ENCODE results near the gene FXR2.
"Not testable (repeated sequence)": the region's sequence is repeated elsewhere in the genome, so short reads cannot be mapped to it uniquely, and the experiment has no call there.

Gene FXR2

DNA sequence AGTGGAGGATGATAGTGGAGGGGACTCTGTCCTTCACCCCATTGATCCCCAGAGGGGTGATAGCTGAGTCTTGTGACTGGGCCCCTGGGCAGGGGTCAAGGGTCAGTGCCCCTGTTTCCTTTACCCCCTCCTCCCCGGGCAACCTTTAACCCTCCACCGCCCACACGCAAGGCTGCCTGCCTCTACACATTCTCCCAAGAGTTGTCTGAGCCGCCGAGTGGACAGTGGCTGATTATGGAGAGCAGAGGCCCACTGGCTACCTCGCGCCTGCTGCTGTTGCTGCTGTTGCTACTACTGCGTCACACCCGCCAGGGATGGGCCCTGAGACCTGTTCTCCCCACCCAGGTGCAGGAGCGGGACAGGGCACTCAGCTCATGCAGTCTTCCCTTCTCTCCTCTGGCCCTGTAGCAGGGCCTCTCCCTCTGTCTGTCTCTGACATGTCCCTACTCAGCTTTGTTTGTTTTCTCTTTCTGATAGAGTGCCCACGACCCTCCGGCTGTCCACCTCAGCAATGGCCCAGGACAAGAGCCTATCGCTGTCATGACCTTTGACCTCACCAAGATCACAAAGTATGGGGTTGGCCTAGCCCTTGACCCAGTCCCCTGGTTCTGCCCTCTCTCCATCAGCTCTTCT, 15.4 kb upstream of the FXR2 start, which contains the start of gene SHBG:
TSS of gene SHBG (plus strand) at position 197 of the 633 bp plus-strand sequence. CDS start at position 235, 38 bp downstream.
- no peak for DNase-seq (ENCODE audit: low spot score)

DNA sequence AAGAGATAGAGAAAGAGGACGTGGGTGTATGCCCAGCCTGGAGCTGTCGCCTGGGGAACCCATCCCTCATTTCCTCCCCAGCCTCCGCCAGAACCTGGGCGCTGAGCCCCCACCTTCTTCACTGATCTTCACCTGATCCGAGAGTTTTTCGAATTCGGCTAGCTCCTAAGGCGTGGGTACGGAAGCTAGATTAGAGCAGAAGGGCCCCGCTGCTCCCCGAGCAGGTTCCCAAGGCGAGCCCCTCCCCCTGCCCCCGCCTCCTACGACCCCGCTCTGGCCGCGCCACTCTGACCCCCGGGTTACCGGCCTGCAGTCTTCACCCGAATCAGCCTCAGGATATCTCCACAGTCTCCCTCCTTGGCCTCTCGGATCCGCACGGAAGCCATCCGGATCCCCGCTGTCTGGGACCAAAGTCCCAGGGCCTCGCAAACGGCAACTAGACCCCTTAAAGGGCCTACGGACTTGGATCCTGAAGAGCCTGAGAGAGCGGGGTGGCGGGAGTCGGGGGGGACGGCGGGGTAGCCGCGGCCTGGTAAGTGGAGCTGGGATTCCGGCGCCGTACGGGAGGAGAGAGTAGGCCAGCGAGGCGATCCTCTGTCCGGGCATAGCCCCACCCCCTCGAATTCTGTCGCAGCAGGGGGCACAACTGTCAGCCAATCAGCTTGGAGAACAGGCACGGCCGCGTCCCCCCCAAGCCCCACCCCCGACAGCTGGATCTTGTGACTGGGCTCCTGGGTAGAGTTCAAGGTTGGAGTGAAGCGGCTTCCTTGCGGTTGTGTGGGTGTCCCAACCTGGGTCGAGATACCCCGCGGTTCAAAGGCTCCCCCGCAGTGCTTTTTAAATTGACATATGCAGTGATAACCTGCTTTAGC, 12.8 kb upstream of the FXR2 start, which contains the start of gene SAT2:
TSS of gene SAT2 (minus strand) at position 572 of the 872 bp plus-strand sequence. CDS start at position 386, 186 bp downstream.
- DNase-seq (ENCODE audit: low spot score), result peak; percentile 92

DNA sequence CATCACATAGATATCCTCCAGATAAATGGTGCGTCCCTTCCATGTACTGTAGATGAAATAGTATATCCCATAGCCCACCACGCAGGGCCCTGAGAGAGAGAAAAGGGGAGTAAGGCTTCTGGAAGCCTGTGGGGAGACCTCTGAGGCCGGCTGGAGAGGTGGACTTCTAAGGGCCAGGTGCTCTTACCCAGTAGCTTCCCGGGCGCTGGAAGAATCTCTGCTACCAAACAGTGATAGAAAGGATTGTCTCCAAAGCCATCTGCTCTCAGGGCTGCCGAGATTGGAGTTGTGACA, 12.2 kb upstream of the FXR2 start:
- no peak for DNase-seq (ENCODE audit: low spot score)

DNA sequence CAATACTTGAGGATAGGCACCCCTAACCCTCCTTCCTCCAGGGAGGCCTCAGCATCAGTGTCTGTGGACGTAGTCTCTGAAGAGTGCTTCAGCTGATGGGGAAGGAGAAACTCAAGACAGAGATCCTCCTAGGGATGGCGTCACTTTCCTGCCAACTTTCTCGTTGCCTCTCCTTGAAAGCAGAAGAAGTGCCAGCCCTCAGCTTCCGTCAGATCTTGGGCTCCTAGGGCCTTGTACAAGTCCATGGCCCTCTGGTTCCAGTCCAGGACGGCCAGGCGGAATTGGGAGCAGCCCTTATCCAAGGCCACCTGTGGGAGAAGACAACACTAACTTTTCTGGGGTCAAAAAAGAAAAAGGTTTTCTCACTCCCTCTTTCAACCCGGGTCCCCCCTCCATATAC, 11.6 kb upstream of the FXR2 start:
- DNase-seq (ENCODE audit: low spot score), result no peak

DNA sequence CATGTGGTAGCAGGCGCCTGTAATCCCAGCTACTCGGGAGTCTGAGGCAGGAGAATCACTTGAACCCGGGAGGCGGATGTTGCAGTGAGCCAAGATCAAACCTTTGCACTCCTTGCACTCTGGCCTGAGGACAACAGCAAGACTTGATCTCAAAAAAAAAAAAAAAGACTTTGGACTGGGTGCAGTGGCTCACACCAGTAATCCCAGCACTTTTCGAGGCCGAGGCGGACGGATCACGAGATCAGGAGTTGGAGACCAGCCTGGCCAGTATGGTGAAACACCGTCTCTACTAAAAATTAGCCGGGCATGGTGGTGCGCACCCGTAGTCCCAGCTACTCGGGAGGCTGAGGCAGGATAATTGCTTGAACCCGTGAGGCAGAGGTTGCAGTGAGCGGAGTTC, 11.1 kb upstream of the FXR2 start:
- DNase-seq (ENCODE audit: low spot score), result not testable (repeated sequence)

DNA sequence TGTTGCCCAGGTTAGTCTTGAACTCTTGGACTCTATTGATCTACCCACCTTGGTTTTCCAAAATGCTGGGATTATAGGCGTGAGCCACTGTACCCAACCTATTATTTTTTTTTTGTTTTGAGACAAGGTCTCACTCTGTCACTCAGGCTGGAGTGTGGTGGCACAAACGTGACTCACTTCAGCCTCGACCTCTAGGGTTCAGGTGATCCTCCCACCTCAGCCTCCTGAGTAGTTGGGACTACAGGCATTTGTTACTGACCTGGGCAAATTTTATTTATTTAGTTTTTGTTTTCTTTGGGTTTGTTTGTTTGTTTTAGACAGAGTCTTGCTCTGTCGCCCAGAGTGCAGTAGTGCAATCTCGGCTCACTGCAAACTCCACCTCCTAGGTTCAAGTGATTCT, 9.0 kb upstream of the FXR2 start:
- no peak for DNase-seq (ENCODE audit: low spot score)

DNA sequence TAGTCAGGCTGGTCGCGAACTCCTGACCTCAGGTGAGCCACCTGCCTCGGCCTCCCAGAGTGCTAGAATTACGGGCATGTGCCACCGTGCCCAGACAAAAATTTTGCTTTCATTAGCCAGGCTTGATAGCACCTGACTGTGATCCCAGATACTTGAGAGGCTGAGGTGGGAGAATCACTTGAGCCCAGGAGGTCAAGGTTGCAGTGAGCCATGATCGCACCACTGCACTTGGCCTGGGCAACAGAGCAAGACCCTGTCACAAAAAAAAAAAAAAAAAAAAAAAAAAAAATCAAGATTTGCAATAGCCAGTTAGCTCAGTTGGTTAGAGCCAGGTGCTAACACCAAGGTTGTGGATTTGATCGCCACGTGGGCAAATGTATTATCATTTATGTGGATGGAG, 6.1 kb upstream of the FXR2 start:
- no peak for DNase-seq (ENCODE audit: low spot score)

DNA sequence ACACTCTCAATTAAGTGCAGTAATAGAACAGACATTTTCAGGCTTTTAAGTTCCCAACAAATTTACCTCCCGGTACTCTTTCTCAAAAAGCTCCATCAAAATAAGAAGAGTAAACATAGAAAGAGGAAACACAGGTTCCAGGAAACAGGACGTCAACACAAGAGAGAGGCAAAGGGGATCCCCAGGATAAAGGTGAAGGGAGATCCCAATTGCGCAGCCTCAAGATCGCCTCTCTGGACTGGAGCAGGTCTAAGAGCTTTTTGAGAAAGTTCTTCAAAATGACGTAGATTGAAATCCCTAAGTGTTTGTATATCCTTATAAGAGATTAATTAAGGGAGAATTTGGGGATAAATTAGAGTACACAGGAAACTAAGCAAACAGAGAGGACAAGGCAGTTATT, 3.9 kb upstream of the FXR2 start:
- DNase-seq (ENCODE audit: low spot score), result no peak

DNA sequence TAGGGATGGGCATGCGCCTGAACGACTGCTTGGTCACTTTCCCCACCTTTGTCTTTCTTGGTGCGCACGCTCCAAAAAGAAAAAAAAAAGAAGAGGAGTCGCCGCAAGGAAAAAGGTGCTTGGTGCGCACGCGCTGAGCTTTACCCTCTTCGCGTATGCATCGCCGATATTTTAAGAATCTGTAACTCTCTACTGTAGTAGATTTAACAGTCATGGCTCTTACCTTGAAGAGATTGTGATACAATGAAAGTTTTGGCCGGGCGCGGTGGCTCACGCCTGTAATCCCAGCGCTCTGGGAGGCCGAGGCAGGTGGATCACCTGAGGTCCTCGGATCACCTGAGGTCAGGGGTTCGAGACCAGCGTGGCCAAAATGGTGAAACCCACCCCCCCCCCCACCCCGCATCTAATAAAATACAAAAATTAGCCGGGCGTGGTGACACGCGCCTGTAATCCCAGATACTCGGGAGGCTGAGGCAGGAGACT, 609 bp upstream of the FXR2 start:
- DNase-seq (ENCODE audit: low spot score), result no peak

DNA sequence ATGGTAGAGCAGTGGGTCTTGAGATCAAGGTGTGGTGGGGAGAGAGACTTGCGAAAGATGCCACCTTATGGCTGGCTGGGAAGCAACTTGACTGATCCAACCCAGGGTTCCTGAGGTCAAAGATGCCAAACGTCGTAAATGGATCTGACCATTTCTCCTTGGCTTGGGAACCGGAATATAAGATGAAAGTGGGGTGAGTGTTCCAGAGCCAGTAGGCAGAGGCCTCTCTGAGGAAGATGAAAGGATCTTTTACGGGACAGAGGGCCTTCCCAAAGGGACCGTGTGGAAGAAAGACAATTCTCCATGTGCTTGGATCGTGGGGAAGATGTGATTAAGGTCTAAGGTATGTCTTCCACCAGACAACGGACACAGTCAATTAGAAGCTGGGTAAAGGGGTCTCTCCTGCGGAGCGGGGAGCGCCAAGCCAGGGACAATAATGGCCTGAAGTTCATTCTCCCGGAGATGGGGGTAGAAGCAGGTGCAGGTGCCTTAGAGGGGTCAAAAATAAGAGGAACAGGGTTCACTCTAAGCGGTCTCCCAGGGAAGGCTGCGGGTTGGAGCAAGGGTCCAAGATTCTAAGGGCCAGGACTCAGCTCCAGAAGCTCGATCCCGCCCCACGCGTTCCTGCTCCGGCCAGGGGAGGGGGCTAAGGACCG, 800 bp downstream of the FXR2 start:
- DNase-seq (ENCODE audit: low spot score), result no peak

DNA sequence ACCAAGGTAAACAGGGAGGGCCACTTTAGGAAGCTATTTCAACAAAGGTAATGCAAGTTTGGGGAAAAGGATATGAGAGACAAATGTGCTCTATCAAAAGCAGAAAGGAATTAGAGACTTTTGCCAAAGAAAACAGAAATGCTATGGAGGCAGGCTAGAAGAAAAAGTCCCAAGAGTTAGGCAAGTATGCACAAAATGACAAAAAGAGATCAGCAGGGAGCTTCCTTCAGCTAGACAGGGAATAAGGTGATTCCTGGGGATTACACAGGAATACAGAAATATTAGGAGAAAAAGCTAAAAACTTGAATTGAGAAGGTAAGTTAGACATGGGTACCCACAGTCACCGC, 2.4 kb downstream of the FXR2 start:
- DNase-seq (ENCODE audit: low spot score), result no peak

DNA sequence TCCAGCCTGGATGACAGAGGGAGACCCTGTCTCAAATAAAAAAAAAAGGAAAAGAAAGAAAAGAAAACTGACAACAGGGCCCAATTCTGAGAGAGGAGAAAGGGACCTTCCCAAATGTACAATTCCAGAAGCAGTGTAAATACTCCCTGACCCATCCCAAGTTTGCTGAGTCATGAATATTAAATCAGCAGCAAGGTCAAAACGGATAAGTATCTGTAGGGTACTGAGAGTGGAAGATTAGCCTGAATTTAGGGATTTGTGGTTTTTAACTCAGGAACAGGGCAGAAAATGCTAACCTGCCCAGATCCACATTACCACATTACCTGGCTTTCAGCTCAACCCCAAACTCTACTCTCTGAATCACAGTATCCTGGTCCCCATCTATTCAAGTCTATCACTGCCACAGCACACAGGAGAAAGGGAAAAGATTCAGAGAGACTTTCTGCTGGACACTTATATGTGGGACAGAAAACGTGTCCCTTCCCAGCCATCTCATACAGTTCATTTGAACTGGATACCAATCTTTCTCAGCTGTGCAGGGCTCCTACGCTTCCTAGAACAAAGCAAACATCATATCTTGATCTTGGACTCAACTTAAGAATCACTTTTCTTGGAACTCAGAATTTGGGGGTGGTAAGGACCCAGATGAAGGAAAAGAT, 2.9 kb downstream of the FXR2 start:
- no peak for DNase-seq (ENCODE audit: low spot score)

DNA sequence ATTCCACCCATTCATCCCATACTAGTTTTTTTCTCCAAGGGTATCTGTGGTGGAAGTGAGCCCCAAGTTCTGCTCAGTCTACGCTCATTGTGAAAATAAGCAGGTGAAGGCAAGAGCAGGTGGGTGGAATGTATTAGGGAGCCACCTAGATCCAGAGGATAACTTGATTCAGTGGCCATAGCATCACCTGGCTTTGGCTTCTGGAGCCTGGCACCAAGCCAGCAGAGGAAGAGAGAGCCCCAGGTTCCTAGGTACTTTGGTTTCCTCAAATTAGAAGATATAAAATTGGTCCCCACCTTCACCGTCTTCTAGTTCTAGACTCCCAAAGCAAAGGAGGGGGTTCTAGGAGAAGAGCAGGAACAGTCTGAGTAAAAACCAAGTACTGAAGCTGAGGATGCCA, 4.1 kb downstream of the FXR2 start:
- DNase-seq (ENCODE audit: low spot score), result no peak

DNA sequence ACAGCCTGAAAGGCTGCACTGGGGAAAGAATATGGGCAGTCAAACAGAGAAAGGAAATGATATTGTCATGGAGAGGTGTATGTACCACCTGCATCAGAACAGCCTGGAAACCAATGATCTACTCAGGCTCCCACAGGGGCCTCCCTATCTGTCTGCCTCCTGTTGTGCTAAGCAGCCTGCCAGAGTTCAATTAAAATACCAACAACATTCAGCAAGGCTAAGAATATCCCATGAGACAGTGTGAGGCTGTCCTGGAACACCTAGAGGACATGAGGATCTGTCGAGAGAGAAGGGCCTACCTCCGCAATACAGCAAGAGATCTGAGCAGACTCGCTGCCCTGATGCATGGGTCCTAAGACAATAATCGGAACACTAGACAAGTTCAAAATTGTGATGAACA, 8.4 kb downstream of the FXR2 start:
- no peak for DNase-seq (ENCODE audit: low spot score)

DNA sequence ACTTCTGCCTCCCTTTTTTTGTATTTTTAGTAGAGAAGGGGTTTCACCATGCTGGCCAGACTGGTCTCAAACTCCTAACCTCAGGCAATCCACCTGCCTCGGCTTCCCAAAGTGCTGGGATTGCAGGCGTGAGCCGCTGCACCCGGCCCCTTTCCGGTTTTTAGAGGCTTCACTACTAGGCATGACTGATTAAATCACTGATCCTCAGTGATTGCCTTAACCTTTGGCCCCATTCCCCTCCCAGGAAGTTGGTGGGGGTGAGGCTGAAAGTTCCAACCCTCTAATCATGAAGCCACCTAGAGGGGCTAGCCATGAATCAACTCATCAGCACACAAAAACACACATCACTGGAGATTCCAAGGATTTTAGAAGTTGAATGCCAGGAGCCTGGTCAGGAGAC, 17.1 kb downstream of the FXR2 start:
- DNase-seq (ENCODE audit: low spot score), result not testable (repeated sequence)

DNA sequence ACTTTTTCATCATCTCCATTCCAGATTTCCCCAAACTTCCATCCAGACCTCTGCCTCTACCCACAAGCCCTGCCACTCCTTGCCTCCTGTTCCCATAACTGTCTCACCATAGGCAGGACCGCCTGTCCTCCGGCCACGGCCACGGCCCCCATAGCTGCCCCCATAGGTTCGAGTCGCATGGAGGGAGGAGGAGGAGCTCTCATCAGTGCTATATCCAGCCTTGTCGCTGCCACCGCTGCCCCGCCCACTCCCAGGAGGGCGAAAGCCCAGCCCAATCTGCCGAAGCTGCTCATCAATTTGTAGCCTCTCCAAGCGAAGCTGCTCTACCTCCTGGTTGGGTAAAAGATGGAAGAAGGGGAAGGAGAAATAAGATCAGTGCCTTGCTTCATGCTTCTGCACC, 21.4 kb downstream of the FXR2 start:
- no peak for DNase-seq (ENCODE audit: low spot score)

DNA sequence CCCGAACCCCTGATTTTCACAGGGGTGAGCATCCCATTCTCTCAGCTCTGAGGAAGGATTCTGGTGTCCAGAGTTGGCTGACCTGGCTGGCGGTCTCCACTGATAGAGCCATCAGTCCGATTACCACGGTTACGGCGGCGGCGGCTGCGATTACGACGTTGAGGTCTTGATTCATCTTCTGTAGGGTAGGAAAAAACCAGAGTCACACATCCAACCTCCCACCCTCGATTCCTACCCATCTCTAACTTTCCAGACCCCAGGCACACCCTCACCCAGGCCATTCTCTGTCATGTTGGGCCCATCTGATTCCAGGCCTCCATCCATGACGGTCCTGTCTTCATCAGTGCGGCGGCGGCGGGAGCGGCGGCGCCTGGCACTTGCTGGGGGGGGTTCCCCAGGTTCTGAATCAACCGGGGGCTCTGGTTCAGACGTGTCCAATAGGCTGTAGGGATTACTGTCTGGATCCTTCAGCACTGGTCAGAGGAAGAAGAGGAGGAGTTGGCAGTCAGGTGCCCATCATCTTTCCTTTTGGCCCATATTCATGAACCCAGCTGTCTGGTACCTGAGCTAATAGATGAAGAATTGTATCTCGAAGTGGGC, 22.2 kb downstream of the FXR2 start:
- no peak for DNase-seq (ENCODE audit: low spot score)

DNA sequence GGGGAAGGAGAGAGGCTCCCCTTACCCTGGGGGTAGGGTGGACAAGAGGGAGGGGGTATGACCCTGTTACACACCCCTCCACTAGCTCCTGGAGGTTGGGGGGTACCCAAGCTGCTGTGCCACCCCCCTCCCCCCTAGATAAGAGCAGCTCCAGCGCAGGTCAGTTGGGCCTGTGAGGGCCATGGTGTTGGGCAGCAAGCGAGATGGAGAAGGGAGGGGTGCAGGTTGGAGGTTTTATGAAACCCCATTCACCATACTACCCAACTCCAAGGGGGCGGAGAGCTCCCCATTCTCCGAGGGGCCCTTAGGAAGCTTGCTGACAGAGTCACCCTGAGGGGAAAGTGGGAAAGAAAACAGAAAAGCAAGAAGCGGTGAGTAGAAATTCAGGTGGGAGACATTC, 23.1 kb downstream of the FXR2 start:
- no peak for DNase-seq (ENCODE audit: low spot score)

DNA sequence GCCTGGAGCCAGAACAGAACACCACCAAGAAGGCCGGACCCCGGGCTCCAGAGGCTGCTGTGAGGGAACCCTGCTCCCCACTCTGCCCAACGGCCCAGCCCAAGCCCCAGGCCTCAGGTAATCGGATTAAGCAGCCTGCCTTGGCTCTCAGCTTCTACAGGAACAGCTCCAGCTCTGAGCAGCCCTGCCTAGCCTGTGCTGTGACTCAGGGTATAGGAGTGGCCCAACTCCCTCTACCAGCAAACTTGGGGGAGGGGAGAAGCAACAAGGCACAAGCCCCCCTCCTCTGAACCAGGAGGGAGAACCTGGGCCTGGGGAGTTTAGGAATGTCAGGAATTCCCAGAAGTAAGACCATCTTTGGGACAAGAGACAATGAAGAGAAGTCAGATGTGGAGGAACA, 24.0 kb downstream of the FXR2 start:
- DNase-seq (ENCODE audit: low spot score), result no peak

DNA sequence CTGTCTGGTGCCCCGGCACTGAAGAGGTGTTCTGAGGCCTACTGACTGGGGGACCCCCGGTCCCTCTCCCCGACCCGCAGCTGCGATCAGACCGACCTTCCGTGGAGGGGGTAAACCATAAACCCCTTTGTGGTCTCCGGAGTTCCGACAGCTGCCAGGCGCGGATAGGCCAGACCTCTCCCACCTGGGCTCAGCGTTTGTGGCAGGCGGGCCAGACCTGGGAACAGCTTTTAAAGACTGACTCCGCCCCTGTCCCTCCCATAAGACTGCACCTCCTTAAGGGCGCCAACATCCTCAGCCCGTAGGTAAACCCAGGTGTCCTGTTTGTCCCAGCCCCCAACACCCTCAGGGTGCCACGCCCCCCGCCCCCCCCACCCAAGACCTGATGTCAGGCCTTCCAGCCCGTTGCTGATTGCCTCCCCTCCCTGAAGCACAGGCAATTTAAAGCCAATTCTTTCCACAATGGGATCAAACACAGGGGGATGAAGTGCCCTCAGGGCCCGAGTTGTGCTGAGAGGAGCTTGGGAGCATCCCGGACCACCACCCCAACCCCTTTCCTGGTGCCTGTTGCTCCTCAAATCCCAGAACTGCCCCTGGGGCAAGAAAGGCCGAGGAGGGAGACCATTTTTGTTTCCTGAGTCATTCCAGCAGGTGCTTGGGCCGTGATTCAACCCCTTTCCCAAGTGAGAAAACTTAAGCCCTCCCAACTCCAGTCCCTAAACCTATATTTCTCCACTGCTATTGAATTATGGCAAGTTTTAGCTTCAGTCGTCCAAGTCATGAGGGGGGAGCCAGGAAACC, 24.6 kb downstream of the FXR2 start, which contains the start of gene SOX15:
TSS of gene SOX15 (minus strand) at position 204 of the 801 bp plus-strand sequence. CDS start 418 bp downstream, outside the sequence.
- DNase-seq (ENCODE audit: low spot score), result no peak

Data from SK-N-DZ (cell line).